Type B pancreatic cell (in vitro differentiated cells): ENCODE results near the gene IPO13. TPM values are rescaled to one million over a fixed set of nuclear protein-coding genes. Genes with fewer than 3 reads are reported as not detected.

Source experiments
- DNase-seq: peaks from one replicate; pipeline ENCODE4 v3.0.0; 2021; ENCODE audit warnings: mixed read lengths; ENCODE audit not compliant: unreplicated experiment; ENCODE audit errors: extremely low spot score
- H3K27ac Mint-ChIP-seq: 2 replicates; pipeline ENCODE4 v1.8.0; 2021; ENCODE audit warnings: mild to moderate bottlenecking, mixed read lengths
- H3K27me3 Mint-ChIP-seq: 2 replicates; pipeline ENCODE4 v1.8.0; 2021; ENCODE audit warnings: mixed read lengths
- H3K36me3 Mint-ChIP-seq: 2 replicates; pipeline ENCODE4 v1.8.0; 2021; ENCODE audit warnings: mixed read lengths
- H3K4me1 Mint-ChIP-seq: one replicate; pipeline ENCODE4 v1.8.0; 2021; ENCODE audit warnings: mixed read lengths; ENCODE audit not compliant: unreplicated experiment
- H3K4me3 Mint-ChIP-seq: 2 replicates; pipeline ENCODE4 v1.8.0; 2021; ENCODE audit warnings: mild to moderate bottlenecking, mixed read lengths
- H3K9me3 Mint-ChIP-seq: 2 replicates; pipeline ENCODE4 v1.8.0; 2021; ENCODE audit warnings: mixed read lengths
- CTCF ChIP-seq: fragments of 200-600 bp; sonication (generic); conservative IDR thresholded peaks from 2 replicates; pipeline ENCODE4 v1.5.0; 2021; ENCODE audit warnings: antibody characterized with exemption, mild to moderate bottlenecking
- total RNA-seq: library from RNA; stranded (reverse); gene quantifications from 2 replicates; pipeline ENCODE4 v1.2.1, GENCODE V29; 2021; ENCODE audit warnings: low replicate concordance

IPO13 gene
- total RNA-seq, 1 donor from 2014 or later = 39.4 TPM

DNA sequence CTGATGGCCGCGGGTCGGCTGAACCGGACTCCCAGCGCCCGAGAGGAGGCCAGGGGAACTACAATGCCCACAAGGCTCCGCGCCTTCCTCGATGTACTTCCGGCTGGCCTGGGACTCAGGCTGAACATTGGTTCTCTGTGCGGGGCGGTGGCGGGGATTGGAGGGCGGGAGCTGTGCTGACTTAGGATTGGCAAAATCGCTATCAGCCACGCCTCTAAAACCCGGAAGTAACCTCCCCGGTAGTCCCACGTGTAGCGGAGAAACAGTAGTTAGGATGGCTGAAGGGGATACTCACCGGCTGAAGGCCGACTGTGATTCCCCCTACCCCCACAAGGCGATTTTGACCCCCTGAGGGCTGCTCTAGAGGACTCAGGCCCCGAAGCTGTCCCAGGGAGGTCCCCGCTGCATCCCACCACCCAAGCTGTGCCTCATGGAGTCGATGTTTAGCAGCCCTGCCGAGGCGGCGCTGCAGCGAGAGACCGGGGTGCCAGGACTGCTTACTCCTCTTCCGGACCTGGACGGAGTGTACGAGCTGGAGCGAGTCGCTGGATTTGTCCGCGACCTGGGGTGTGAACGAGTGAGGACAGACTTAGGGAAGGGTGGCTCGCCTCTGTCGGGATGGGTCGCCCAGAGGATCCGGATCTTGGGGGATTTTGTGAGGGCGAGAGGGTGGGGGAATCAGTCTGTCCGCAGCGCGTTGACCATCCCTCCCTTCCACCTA lies 23.2 kb downstream of the IPO13 start, which contains the start of gene DPH2:
Gene DPH2, plus strand, starts transcription at position 265 of the 721 bp plus-strand sequence. Its CDS starts 166 bp downstream, at position 431.
- peak within 1 kb of the TSS; percentile 85 for H3K27ac Mint-ChIP-seq
- H3K27me3 Mint-ChIP-seq = no peaks in the 10 kb centered on the region
- peaks cover 3% of the 10 kb centered on the region for H3K36me3 Mint-ChIP-seq
- H3K9me3 Mint-ChIP-seq = no peaks in the 10 kb centered on the region
- peak; percentile 13 for TF ChIP-seq CTCF
- peak within 1 kb of the TSS; percentile 96 for H3K4me3 Mint-ChIP-seq
- peak; percentile 93 for DNase-seq
- H3K4me1 Mint-ChIP-seq = peaks cover 23% of the 10 kb centered on the region

- Mint-ChIP-seq H3K27ac (no peak overlapping the region), H3K9me3 (no peaks in the 10 kb centered on the region), H3K27me3 (no peaks in the 10 kb centered on the region), H3K4me1 (peaks cover 23% of the 10 kb centered on the region), H3K4me3 (peak overlapping the region; percentile 96), H3K36me3 (peaks cover 3% of the 10 kb centered on the region)
- no peak for TF ChIP-seq CTCF
- DNase-seq = no peak
Observed at GRCh38 chr1:43970502-43970901, 23.8 kb downstream of the IPO13 start.

DNA sequence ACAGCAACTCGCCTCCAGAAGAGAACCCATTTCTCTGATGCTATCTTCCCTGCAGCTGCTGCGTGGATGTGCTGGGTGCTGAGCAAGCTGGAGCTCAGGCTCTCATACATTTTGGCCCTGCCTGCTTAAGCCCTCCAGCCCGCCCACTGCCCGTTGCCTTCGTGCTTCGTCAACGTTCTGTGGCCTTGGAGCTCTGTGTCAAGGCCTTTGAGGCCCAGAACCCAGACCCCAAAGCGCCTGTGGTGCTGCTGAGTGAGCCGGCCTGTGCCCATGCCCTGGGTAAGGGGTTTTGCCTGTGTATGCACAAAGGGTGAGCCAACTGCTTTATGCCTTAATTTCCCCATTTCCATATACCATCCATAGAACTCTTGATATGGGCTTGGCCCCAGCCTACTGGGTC lies 24.2 kb downstream of the IPO13 start:
- DNase-seq = no peak
- peaks cover 3% of the 10 kb centered on the region for H3K36me3 Mint-ChIP-seq
- H3K27me3 Mint-ChIP-seq = no peaks in the 10 kb centered on the region
- peak overlapping the region; percentile 96 for H3K4me3 Mint-ChIP-seq
- peaks cover 24% of the 10 kb centered on the region for H3K4me1 Mint-ChIP-seq
- no peaks in the 10 kb centered on the region for H3K9me3 Mint-ChIP-seq
- TF ChIP-seq CTCF = no peak
- H3K27ac Mint-ChIP-seq = no peak overlapping the region

DNA sequence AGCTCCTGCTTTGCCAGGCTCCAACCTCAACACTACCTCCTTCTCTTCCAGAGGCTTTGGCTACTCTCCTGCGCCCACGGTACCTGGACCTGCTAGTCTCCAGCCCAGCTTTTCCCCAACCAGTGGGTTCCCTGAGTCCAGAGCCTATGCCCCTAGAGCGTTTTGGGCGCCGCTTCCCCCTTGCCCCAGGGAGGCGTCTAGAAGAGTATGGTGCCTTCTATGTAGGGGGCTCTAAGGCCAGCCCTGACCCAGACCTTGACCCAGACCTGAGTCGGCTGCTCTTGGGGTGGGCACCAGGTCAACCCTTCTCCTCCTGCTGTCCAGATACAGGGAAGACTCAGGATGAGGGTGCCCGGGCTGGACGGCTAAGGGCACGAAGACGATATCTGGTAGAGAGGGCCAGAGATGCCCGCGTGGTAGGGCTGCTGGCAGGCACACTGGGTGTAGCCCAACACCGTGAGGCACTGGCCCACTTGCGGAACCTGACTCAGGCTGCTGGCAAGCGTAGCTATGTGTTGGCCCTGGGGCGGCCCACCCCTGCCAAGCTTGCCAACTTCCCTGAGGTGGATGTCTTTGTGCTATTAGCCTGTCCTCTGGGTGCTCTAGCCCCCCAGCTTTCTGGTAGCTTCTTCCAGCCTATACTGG lies 24.7 kb downstream of the IPO13 start:
- no peak for TF ChIP-seq CTCF
- H3K9me3 Mint-ChIP-seq = no peaks in the 10 kb centered on the region
- H3K4me1 Mint-ChIP-seq = peaks cover 30% of the 10 kb centered on the region
- H3K27ac Mint-ChIP-seq = no peak overlapping the region
- peak overlapping the region; percentile 96 for H3K4me3 Mint-ChIP-seq
- H3K27me3 Mint-ChIP-seq = no peaks in the 10 kb centered on the region
- H3K36me3 Mint-ChIP-seq = peaks cover 6% of the 10 kb centered on the region
- no peak for DNase-seq

DNA sequence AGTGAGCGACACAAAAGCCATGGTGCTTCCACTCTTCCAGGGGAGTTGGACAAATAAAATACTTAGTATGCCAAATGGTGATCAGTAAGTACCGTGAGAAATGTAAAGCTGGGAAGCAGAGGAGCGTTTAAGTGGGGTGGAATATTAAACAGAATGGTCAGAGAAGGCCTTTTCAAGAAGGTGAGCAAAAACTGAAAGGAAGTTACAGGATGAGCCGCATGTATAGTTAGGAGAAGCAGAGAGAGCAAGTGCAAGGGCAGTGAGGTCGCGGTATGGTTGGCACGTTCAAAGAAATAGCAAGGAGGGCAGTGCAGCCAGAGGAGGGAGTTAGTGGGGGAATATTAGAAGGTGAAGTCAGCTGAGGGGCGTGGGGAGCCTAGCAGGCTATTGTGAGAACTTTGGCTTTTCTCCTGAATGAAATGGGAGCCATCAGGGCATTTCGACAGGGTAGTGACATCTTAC lies 27.3 kb downstream of the IPO13 start:
- no peak for TF ChIP-seq CTCF
- no peaks in the 10 kb centered on the region for H3K9me3 Mint-ChIP-seq
- H3K36me3 Mint-ChIP-seq = peaks cover 26% of the 10 kb centered on the region
- DNase-seq = no peak
- peak overlapping the region; percentile 95 for H3K4me3 Mint-ChIP-seq
- peaks cover 50% of the 10 kb centered on the region for H3K4me1 Mint-ChIP-seq
- H3K27ac Mint-ChIP-seq = peak overlapping the region; percentile 95
- no peaks in the 10 kb centered on the region for H3K27me3 Mint-ChIP-seq
